Psoas muscle (tissue), 8 donors: ENCODE measurements around the gene CORIN. TPM values are rescaled to one million over a fixed set of nuclear protein-coding genes. Genes with fewer than 3 reads are reported as not detected.

Experiments used
- ATAC-seq, 4 donors: fragments of 200-7000 bp; cut with Tn5 transposase; one replicate each; pipeline ENCODE4 v1.9.1; 2020; ENCODE audit warnings: moderate library complexity in 3 of 4, mild to moderate bottlenecking in 2 of 4
- DNase-seq, 2 donors: peaks; one replicate each; pipeline ENCODE4 v3.0.0-alpha.2; 2020
- H3K27ac ChIP-seq: fragments of 200-600 bp; one replicate; pipeline ENCODE4 v1.8.0; 2022
- H3K27me3 ChIP-seq, 3 donors: fragments of 200-600 bp in 1 of 3; one replicate each; pipeline versions ENCODE4 v1.6.1 to v1.8.0; 2013 to 2022; ENCODE audit warnings: low read length in 2 of 3, mild to moderate bottlenecking in 2 of 3, moderate library complexity in 1 of 3; ENCODE audit not compliant: insufficient read depth in 3 of 3
- H3K36me3 ChIP-seq, 2 donors: fragments of 200-600 bp in 1 of 2; one replicate each; pipeline versions ENCODE4 v1.6.1 to v1.8.0; 2013 to 2022; ENCODE audit warnings: low read depth in 1 of 2, mild to moderate bottlenecking in 1 of 2, moderate library complexity in 1 of 2; ENCODE audit not compliant: insufficient read depth in 1 of 2
- H3K4me1 ChIP-seq: fragments of 200-600 bp; one replicate; pipeline ENCODE4 v1.8.0; 2022
- H3K4me3 ChIP-seq: fragments of 200-600 bp; one replicate; pipeline ENCODE4 v1.8.0; 2022; ENCODE audit warnings: mild to moderate bottlenecking
- H3K9me3 ChIP-seq: fragments of 200-600 bp; one replicate; pipeline ENCODE4 v1.8.0; 2022
- WGBS, 3 donors: extraction: QIAGEN DNeasy Blood & Tissue Kit; methylation state at CpG; one replicate each; pipeline versions ENCODE4 v1.1.6 to v1.1.7; 2013; 5-methylcytosine and 5-hydroxymethylcytosine counted together
- intact Hi-C, 2 donors: fragments of 100-400 bp; cut with DNase I; formaldehyde crosslinking; loops; one replicate each; pipeline versions ENCODE4 v1.11.0 to v1.14.2; 2022
- polyA plus RNA-seq, 3 donors: library from polyadenylated mRNA; stranded (reverse); fragments of 200-250 nt; gene quantifications; one replicate each; pipeline ENCODE4 v1.2.3, GENCODE V29; 2013
- total RNA-seq, 4 donors: library from RNA; stranded (reverse); fragmentation: NEBNext Ultra II Directional in 2 of 4; extraction: Animal tissue kit (Norgen Biotek cat#: 25700) in 2 of 4; gene quantifications; one replicate each; pipeline versions ENCODE4 v1.2.1 to v1.2.4, GENCODE V29; 2021 to 2023
- TF ChIP-seq, protein P1 (sequence below): fragments of 200-600 bp; IDR thresholded peaks from one replicate; pipeline ENCODE4 v1.8.0; 2022; ENCODE audit warnings: antibody characterized with exemption
- donor health status: healthy with polysubstance abuse.
- donor health status: DM: no; HTN: no; CAD: no; lungs with moderate emphysema.
- donor health status: Bipolar disorder and iron deficiency.
- donor health status: healthy.
- donor health status: DM: yes; HTN: yes; CAD: no.
- donor health status: DM: no; HTN: no; CAD: no.
- donor health status: DM: no; HTN: no; CAD: no.
- donor health status: DM: yes; HTN: yes; CAD: no.

Gene CORIN
- total and polyA plus RNA-seq, 7 donors, result 0.03 to 1.3 (median 0.16) TPM; not detected in 1

DNA sequence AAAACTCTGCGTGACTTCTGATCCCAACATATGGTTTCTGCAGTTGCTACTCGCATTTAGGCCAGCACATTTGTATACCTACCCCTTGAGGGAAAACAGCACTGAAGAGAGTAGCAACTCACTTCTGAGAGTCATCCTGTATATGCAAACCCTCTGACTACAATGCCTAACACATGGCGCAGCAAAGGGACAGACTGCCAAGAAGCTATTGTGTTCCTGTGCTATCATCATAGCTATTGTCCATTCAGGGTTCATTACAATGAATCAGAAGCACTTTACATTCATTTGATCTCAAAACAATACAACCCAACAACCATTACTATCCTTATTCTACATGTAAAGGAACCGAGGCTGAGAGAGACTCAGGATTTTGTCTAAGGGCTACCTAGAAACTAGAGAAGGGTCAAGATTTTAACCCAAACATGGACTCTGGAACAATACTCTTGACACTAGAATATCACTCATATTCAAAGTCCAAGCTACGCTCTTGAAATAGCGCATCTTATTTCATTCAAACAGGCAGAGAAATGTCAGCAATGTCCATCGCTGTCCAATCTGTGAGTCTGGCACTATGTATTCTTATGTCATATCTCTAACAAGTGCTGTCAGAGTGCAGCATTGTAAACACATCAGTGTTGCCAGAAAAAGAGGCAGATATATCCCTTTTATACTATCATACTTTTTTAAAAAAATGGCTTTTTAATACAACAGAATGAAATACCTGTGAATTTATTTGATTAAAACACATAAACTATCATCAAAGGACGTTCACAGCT lies 173.6 kb downstream of the CORIN start:
- H3K4me1 ChIP-seq, result no peaks in the 10 kb centered on the region
- TF ChIP-seq, protein P1, sequence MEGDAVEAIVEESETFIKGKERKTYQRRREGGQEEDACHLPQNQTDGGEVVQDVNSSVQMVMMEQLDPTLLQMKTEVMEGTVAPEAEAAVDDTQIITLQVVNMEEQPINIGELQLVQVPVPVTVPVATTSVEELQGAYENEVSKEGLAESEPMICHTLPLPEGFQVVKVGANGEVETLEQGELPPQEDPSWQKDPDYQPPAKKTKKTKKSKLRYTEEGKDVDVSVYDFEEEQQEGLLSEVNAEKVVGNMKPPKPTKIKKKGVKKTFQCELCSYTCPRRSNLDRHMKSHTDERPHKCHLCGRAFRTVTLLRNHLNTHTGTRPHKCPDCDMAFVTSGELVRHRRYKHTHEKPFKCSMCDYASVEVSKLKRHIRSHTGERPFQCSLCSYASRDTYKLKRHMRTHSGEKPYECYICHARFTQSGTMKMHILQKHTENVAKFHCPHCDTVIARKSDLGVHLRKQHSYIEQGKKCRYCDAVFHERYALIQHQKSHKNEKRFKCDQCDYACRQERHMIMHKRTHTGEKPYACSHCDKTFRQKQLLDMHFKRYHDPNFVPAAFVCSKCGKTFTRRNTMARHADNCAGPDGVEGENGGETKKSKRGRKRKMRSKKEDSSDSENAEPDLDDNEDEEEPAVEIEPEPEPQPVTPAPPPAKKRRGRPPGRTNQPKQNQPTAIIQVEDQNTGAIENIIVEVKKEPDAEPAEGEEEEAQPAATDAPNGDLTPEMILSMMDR, result no peak
- H3K36me3 ChIP-seq, result no peaks in the 10 kb centered on the region
- H3K27me3 ChIP-seq, result peaks cover 0 to 7% (median 0%) of the 10 kb centered on the region in 3 donors
- WGBS, 3 donors, result 82 to 85% (median 82%) methylated on average over 8 of the region's 8 CpGs
- H3K4me3 ChIP-seq, result no peak overlapping the region
- DNase-seq, result no peak
- no peak for ATAC-seq
- intact Hi-C loops, result loop anchor here in 1 of 2 donors (10.0 kb wide), 1 partner anchor 271 kb away; no protein-coding TSS in a partner anchor
- no peaks in the 10 kb centered on the region for H3K9me3 ChIP-seq
- no peak overlapping the region for H3K27ac ChIP-seq

DNA sequence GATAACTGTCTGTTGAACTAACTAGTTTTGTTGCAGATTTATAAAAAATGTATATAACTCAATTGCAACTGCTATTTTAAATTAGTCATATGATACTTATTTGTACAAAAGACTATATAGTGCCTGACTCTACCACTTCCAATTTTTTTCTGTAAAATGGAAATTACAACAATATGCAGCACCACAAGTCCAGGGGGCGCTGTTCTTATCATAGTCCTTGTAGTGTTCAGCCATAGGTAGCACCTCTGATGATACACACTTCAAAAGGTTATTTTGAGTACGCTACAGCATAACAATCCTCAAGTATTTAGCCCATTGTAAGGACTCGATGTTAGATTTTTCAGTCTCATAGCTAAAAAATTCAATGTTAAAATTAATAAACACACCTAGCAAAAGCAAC lies 174.9 kb downstream of the CORIN start:
- TF ChIP-seq, protein P1, result no peak
- DNase-seq, result no peak
- no peak overlapping the region for H3K4me3 ChIP-seq
- H3K36me3 ChIP-seq, result no peaks in the 10 kb centered on the region
- H3K27ac ChIP-seq, result no peak overlapping the region
- 82 to 91% (median 89%) methylated on average over 3 of the region's 3 CpGs for WGBS, 3 donors
- H3K27me3 ChIP-seq, result peaks cover 0 to 7% (median 0%) of the 10 kb centered on the region in 3 donors
- H3K4me1 ChIP-seq, result no peaks in the 10 kb centered on the region
- ATAC-seq, result no peak
- intact Hi-C loops, result loop anchor here in 1 of 2 donors (10.0 kb wide), 1 partner anchor 272 kb away; no protein-coding TSS in a partner anchor
- H3K9me3 ChIP-seq, result no peaks in the 10 kb centered on the region

- H3K4me3 ChIP-seq, result no peak overlapping the region
- H3K27ac ChIP-seq, result no peak overlapping the region
- TF ChIP-seq, protein P1, result no peak
- no peaks in the 10 kb centered on the region for H3K9me3 ChIP-seq
- H3K27me3 ChIP-seq, result peaks cover 0 to 7% (median 0%) of the 10 kb centered on the region in 3 donors
- no peaks in the 10 kb centered on the region for H3K36me3 ChIP-seq
- 83 to 88% (median 88%) methylated on average over 1 of the region's 1 CpG for WGBS, 3 donors
- intact Hi-C loops, result loop anchor here in 1 of 2 donors (10.0 kb wide), 1 partner anchor 273 kb away; no protein-coding TSS in a partner anchor
- ATAC-seq (no peak), DNase-seq (no peak)
- H3K4me1 ChIP-seq, result no peaks in the 10 kb centered on the region
Measured at GRCh38 chr4:47661741-47662140, 176.1 kb downstream of the CORIN start.

- DNase-seq, result no peak
- 90 to 96% (median 94%) methylated on average over 1 of the region's 1 CpG for WGBS, 3 donors
Measured at GRCh38 chr4:47659342-47659741, 178.5 kb downstream of the CORIN start.

More at GRCh38 chr4:47659342-47659741, 178.5 kb downstream of the CORIN start:
- H3K9me3 ChIP-seq, result no peaks in the 10 kb centered on the region
- no peak overlapping the region for H3K27ac ChIP-seq
- ATAC-seq, result no peak
- H3K36me3 ChIP-seq, result no peaks in the 10 kb centered on the region
- H3K27me3 ChIP-seq, result no peaks in the 10 kb centered on the region
- no peak overlapping the region for H3K4me3 ChIP-seq
- TF ChIP-seq, protein P1, result no peak
- no peaks in the 10 kb centered on the region for H3K4me1 ChIP-seq
- intact Hi-C loops, result no loop called here
